K562 treated with DMSO at 1 percent for 12 hours (cell line): ENCODE measurements around the gene CPB2. TPM values are rescaled to one million over a fixed set of nuclear protein-coding genes. Genes with fewer than 3 reads are reported as not detected.

Source experiments
- total RNA-seq: library from RNA; unstranded; fragments of 300-600 nt; gene quantifications from 2 replicates; pipeline ENCODE4 v1.2.3, GENCODE V29; 2022; ENCODE audit not compliant: insufficient read depth

Gene CPB2
- total RNA-seq, result not detected in 2 replicates

GRCh38 chr13:46104868-46105267 lies at the start of gene CPB2:
Gene CPB2 (minus strand): TSS chr13:46105033. CDS start chr13:46105009, 24 bp downstream.

GRCh38 chr13:46052319-46053161 lies 52.3 kb downstream of the CPB2 start, which contains the start of gene ZC3H13:
Gene ZC3H13 (minus strand): TSS chr13:46052746. CDS start chr13:46045507, 7,239 bp downstream.

Other genes starting within 250 kb of the CPB2 start
- gene ZC3H13, start 52.3 kb downstream of the CPB2 start, total RNA-seq, result 9.2 and 19.8 TPM in 2 replicates
- gene LCP1, start 77.1 kb upstream of the CPB2 start, total RNA-seq, result 123 and 274 TPM in 2 replicates
- gene LRRC63, start 106.9 kb upstream of the CPB2 start, total RNA-seq, result 0.58 TPM in 1 of 2 replicates, not detected in the other